MM.1S (cell line): ENCODE results near the gene PLA2G15.

Experiments used
- EZH2phosphoT487 ChIP-seq: fragments of 300-600 bp; sonication (generic); IDR thresholded peaks from 2 replicates; pipeline ENCODE4 v1.6.1; 2018; ENCODE audit warnings: antibody characterized with exemption, low read length
- TF ChIP-seq, protein P1 (sequence below): fragments of 300-600 bp; sonication (generic); IDR thresholded peaks from 2 replicates; pipeline ENCODE4 v1.5.1; 2016; ENCODE audit warnings: antibody characterized with exemption, low read length, mixed read lengths

- TF ChIP-seq, protein P1, sequence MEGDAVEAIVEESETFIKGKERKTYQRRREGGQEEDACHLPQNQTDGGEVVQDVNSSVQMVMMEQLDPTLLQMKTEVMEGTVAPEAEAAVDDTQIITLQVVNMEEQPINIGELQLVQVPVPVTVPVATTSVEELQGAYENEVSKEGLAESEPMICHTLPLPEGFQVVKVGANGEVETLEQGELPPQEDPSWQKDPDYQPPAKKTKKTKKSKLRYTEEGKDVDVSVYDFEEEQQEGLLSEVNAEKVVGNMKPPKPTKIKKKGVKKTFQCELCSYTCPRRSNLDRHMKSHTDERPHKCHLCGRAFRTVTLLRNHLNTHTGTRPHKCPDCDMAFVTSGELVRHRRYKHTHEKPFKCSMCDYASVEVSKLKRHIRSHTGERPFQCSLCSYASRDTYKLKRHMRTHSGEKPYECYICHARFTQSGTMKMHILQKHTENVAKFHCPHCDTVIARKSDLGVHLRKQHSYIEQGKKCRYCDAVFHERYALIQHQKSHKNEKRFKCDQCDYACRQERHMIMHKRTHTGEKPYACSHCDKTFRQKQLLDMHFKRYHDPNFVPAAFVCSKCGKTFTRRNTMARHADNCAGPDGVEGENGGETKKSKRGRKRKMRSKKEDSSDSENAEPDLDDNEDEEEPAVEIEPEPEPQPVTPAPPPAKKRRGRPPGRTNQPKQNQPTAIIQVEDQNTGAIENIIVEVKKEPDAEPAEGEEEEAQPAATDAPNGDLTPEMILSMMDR, result no peak
- no peak for TF ChIP-seq EZH2phosphoT487
Observed at GRCh38 chr16:68200088-68200783, 44.9 kb upstream of the PLA2G15 start.
